ENCODE results near the gene BCAS4.

Gene BCAS4

GRCh38 chr20:50898475-50898874 lies 103.6 kb downstream of the BCAS4 start:
- FAIRE-seq (no peak), DNase-seq (ENCODE audit: insufficient read length, low spot score) (no peak)

GRCh38 chr20:50900261-50900660 lies 105.4 kb downstream of the BCAS4 start:
- DNase-seq (ENCODE audit: insufficient read length, low spot score) (no peak), FAIRE-seq (no peak)

- DNase-seq (ENCODE audit: insufficient read length, low spot score) (no peak), FAIRE-seq (no peak)
Measured at GRCh38 chr20:50901301-50901700, 106.4 kb downstream of the BCAS4 start.

- no peak for FAIRE-seq
Measured at GRCh38 chr20:50903353-50904051, 108.6 kb downstream of the BCAS4 start.

GRCh38 chr20:50904067-50904570 lies 109.3 kb downstream of the BCAS4 start:
- DNase-seq (ENCODE audit: insufficient read length, low spot score): no peak
- no peak for FAIRE-seq

More at GRCh38 chr20:50903353-50904051, 108.6 kb downstream of the BCAS4 start:
- DNase-seq (ENCODE audit: insufficient read length, low spot score): no peak

- DNase-seq (ENCODE audit: insufficient read length, low spot score) (no peak), FAIRE-seq (no peak)
Measured at GRCh38 chr20:50909413-50909812, 114.6 kb downstream of the BCAS4 start.

- DNase-seq (ENCODE audit: insufficient read length, low spot score) (no peak), FAIRE-seq (no peak)
Measured at GRCh38 chr20:50911030-50911429, 116.2 kb downstream of the BCAS4 start.

GRCh38 chr20:50911716-50912115 lies 116.9 kb downstream of the BCAS4 start:
- FAIRE-seq: peak; percentile 33
- DNase-seq (ENCODE audit: insufficient read length, low spot score): no peak

GRCh38 chr20:50913690-50914375 lies 119.0 kb downstream of the BCAS4 start:
- FAIRE-seq (no peak), DNase-seq (ENCODE audit: insufficient read length, low spot score) (no peak)

- FAIRE-seq (no peak), DNase-seq (ENCODE audit: insufficient read length, low spot score) (no peak)
Measured at GRCh38 chr20:50915424-50915823, 120.6 kb downstream of the BCAS4 start.

- FAIRE-seq: no peak
- DNase-seq (ENCODE audit: insufficient read length, low spot score): no peak
Measured at GRCh38 chr20:50916257-50916656, 121.4 kb downstream of the BCAS4 start.

- FAIRE-seq (no peak), DNase-seq (ENCODE audit: insufficient read length, low spot score) (no peak)
Measured at GRCh38 chr20:50916934-50917333, 122.1 kb downstream of the BCAS4 start.

- no peak for DNase-seq (ENCODE audit: insufficient read length, low spot score)
- peak; percentile 42 for FAIRE-seq
Measured at GRCh38 chr20:50918403-50918802, 123.5 kb downstream of the BCAS4 start.

- no peak for DNase-seq (ENCODE audit: insufficient read length, low spot score)
- no peak for FAIRE-seq
Measured at GRCh38 chr20:50919567-50919966, 124.7 kb downstream of the BCAS4 start.

GRCh38 chr20:50920997-50921396 lies 126.1 kb downstream of the BCAS4 start:
- DNase-seq (ENCODE audit: insufficient read length, low spot score): no peak
- FAIRE-seq: no peak

GRCh38 chr20:50921803-50922501 lies 127.1 kb downstream of the BCAS4 start:
- DNase-seq (ENCODE audit: insufficient read length, low spot score) (no peak), FAIRE-seq (no peak)

- DNase-seq (ENCODE audit: insufficient read length, low spot score): no peak
- no peak for FAIRE-seq
Measured at GRCh38 chr20:50924261-50924920, 129.5 kb downstream of the BCAS4 start.

GRCh38 chr20:50926530-50926929 lies 131.7 kb downstream of the BCAS4 start:
- FAIRE-seq (no peak), DNase-seq (ENCODE audit: insufficient read length, low spot score) (no peak)
